ENCODE data around the gene KCTD5.

The KCTD5 gene

DNA sequence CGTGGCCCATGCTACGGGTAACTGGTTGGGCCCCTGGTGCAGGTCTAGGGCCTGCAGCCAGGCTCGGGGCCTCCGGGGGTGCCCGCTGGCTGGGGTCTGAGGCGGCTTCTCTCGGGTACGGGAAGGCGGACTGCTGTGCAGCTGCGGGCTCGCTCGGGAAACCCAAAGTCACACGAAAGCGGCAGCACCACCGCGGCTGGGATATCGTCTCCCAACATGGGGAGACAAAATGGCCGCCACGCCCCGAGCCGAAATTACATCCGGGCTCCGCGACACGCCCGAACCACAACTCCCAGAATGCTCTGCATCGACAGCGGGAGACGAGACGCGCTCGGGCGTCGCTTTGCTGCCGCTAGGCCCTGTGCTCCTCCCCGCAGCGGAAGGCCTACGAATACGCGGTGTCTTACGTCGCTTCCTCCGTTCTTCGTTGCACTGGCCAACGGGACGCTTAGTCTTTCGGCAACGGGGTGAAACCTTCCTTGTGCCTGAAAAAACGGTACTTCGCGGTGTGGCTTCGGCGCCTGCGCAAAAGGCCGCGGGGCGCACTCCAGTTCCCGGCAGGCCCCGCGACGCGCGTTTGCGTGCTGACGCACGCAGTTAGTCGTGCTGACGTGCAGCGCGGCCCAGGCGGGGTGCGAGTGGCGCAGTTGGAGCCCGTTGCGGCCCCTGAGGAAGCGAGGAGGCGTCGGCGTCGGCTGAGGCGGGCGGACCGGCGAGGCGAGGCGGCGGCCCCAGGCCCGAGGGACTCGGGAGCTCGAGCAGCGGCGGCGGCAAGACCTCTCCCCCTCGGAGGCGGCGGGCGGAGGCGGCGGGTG is 69.9 kb downstream of the KCTD5 start, which contains the start of gene SRRM2:
TSS of gene SRRM2 (plus strand) at position 604 of the 815 bp plus-strand sequence. CDS start 3,727 bp downstream, outside the sequence.
- peak; percentile 91 for DNase-seq (ENCODE audit: low read depth)

DNA sequence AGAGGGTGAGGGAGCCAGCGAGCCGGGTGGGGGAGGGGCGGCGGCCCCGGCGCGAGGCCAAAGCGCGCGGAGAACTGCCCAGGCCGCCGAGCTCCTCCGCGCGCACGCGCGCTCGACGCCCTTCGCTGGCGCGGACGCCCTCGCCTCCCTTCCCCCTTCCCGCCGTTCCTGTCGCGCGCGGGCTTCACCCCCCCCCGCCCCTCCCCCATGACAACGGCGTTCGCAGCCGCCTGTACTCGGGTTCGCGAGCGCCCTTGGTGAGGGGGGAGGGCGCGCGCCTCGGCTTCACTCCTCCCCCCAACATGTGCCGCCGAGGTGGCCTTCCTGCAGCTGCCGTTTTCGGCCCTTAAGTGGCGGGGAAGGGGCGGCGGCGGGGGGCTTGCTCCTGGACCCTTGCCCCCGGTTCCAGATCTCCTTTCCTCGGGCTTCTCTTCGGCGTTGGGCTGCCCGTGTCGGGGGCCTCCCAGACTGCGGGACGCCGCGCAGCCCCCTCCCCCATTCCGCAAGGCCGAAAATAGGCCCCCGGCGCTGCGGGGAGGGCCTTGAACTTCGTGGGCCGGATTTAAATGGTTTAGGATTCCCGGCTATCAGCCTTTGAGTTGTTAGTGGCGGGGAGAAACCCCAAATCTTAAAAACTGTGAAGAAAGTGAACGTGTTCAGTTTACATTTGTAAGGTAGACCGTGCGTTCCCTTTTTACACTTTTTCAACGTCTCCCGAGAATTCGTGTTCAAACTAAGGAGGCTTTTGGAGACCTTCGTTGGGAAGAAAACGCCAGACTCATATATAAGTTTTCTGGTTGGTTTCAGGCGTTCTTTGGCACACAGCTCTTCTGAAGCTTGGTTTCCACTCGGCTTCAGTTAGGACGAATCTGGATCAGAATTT is 70.8 kb downstream of the KCTD5 start:
- peak; percentile 36 for DNase-seq (ENCODE audit: low read depth)

DNA sequence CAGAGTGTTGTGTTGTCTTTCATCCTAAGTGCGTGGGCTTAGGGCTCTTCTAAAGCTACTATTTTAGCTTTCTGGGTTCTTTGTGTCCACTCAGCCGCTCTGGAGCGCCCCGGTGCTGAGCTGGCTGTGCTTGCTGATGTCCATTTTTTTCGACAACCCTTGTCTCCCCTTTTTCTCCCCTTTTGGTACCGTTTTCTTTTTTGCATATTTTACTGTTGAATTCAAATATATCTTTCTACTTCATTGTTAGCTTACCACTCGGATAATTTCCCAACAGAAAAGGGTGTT is 71.4 kb downstream of the KCTD5 start:
- DNase-seq (ENCODE audit: low read depth): no peak

DNA sequence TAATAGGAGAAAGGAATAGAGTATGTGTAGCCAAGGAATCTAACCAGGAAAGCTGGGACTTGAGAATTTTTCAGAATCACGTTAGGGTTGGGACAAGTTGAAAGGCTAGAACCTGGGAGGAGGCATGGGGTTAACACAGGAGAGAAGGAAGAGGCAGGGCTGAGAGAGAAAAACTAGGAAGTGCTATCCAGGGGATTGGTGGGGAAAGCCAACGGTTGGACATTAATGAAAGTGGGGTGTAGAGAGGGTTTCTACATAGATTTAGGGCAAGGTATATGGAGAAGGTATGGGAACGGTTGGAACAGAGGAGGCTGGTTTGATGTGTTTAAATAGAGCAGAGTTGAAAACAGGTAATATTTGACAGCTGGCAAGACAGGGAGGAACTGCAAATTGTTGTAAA is 72.8 kb downstream of the KCTD5 start:
- no peak for DNase-seq (ENCODE audit: low read depth)

DNA sequence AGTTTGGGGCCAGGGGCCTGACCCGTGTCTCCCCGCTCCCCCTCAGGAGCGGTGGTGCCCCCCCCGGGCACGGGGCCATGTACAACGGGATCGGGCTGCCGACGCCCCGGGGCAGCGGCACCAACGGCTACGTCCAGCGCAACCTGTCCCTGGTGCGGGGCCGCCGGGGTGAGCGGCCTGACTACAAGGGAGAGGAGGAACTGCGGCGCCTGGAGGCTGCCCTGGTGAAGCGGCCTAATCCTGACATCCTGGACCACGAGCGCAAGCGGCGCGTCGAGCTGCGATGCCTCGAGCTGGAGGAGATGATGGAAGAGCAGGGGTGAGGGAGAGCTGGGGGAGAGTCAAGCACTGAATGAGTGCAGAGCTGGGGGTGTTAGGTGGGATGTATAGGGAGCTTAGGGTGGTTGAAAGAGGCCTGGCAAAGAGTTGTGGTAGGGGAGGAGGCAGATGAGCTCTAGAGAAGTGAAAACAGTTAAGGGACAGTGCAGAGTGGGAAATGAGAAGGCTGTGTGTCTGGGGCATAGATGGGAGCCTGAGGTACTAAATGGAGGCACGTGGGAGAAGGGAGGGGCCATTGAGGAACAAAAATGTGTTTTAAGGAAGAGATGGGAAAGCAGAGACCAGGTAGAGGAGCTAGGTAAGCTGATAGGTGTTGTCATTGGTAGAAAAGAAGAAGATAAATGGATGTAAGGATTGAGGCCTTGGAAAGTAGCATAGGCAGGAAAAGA is 74.1 kb downstream of the KCTD5 start:
- DNase-seq (ENCODE audit: low read depth): no peak

DNA sequence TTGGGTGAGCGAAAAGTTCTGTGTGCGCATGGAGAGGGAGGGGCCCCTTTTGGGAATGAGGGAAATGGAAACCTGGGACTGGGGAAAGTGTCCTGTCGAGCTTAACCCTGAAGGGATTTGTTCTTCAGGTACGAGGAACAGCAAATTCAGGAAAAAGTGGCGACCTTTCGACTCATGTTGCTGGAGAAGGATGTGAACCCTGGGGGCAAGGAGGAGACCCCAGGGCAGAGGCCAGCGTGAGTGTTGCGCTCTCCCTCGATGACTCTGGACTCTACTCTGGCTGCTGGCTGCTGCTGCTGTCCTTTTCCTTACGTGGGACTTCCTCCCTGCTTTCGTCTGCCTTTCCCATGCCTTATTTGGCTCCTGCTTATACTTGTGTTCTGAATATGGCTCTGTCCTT is 75.0 kb downstream of the KCTD5 start:
- DNase-seq (ENCODE audit: low read depth): no peak

Data from HS-5 (cell line).